HG03469 (cell line): ENCODE results near the gene NOTCH1.

Experiments
- ATAC-seq: cut with Tn5 transposase; IDR thresholded peaks from one replicate; pipeline ENCODE4 v1.9.1; 2021; ENCODE audit warnings: mild to moderate bottlenecking, moderate library complexity, moderate number of reproducible peaks; ENCODE audit not compliant: unreplicated experiment

The NOTCH1 gene

GRCh38 chr9:136545965-136546696, at the start of gene NOTCH1:
Gene NOTCH1 (minus strand): TSS chr9:136546048. CDS start chr9:136545786, 262 bp downstream.
- peak; percentile 38 for ATAC-seq

GRCh38 chr9:136594492-136594891, 48.6 kb upstream of the NOTCH1 start:
- ATAC-seq, result no peak

GRCh38 chr9:136593581-136593980, 47.7 kb upstream of the NOTCH1 start:
- ATAC-seq, result no peak

- no peak for ATAC-seq
These were observed 46.8 kb upstream of the NOTCH1 start for GRCh38 chr9:136592666-136593065.

- no peak for ATAC-seq
These were observed 45.2 kb upstream of the NOTCH1 start for GRCh38 chr9:136590821-136591752.

GRCh38 chr9:136589766-136590763, 44.2 kb upstream of the NOTCH1 start:
- no peak for ATAC-seq

- ATAC-seq, result no peak
These were observed 43.0 kb upstream of the NOTCH1 start for GRCh38 chr9:136588663-136589464.

- ATAC-seq, result no peak
These were observed 42.3 kb upstream of the NOTCH1 start for GRCh38 chr9:136587944-136588662.

- ATAC-seq, result no peak
These were observed 41.5 kb upstream of the NOTCH1 start for GRCh38 chr9:136587145-136587943.

- ATAC-seq, result no peak
These were observed 40.6 kb upstream of the NOTCH1 start for GRCh38 chr9:136586391-136586953.

- ATAC-seq, result no peak
These were observed 39.8 kb upstream of the NOTCH1 start for GRCh38 chr9:136585531-136586120.

- no peak for ATAC-seq
These were observed 39.1 kb upstream of the NOTCH1 start for GRCh38 chr9:136584934-136585333.

- no peak for ATAC-seq
These were observed 38.6 kb upstream of the NOTCH1 start for GRCh38 chr9:136584401-136584932.

- ATAC-seq, result no peak
These were observed 37.3 kb upstream of the NOTCH1 start for GRCh38 chr9:136582977-136583735.

GRCh38 chr9:136581614-136582447, 36.0 kb upstream of the NOTCH1 start:
- no peak for ATAC-seq
